DMS153 treated with DMSO at 0.1 percent for 48 hours (cell line): ENCODE results near the gene CDH9.

Source experiments
- DNase-seq: peaks from one replicate; lab custom pipeline; 2025; ENCODE audit not compliant: unreplicated experiment; lab: John Stamatoyannopoulos, UW

Gene CDH9

GRCh38 chr5:27038476-27038875, at the start of gene CDH9:
Gene CDH9, minus strand, starts transcription at chr5:27038586. Its CDS starts 50,253 bp downstream, at chr5:26988333.
- no peak for DNase-seq

- no peak for DNase-seq
Observed at GRCh38 chr5:27087747-27088146, 49.4 kb upstream of the CDH9 start.

GRCh38 chr5:27083449-27084415, 45.3 kb upstream of the CDH9 start:
- DNase-seq, result no peak

GRCh38 chr5:27080147-27080546, 41.8 kb upstream of the CDH9 start:
- no peak for DNase-seq

GRCh38 chr5:27062451-27062850, 24.1 kb upstream of the CDH9 start:
- DNase-seq, result no peak

- DNase-seq, result no peak
Observed at GRCh38 chr5:27048510-27048909, 10.1 kb upstream of the CDH9 start.

GRCh38 chr5:27041372-27041771, 3.0 kb upstream of the CDH9 start:
- no peak for DNase-seq

GRCh38 chr5:27034565-27034964, 3.8 kb downstream of the CDH9 start:
- no peak for DNase-seq

GRCh38 chr5:27026801-27027200, 11.6 kb downstream of the CDH9 start:
- no peak for DNase-seq

- DNase-seq, result no peak
Observed at GRCh38 chr5:27026063-27026462, 12.3 kb downstream of the CDH9 start.

GRCh38 chr5:27021471-27021870, 16.9 kb downstream of the CDH9 start:
- no peak for DNase-seq

GRCh38 chr5:27020973-27021372, 17.4 kb downstream of the CDH9 start:
- DNase-seq, result peak; percentile 22

- DNase-seq, result peak; percentile 25
Observed at GRCh38 chr5:27015758-27016157, 22.6 kb downstream of the CDH9 start.

GRCh38 chr5:27011274-27011673, 27.1 kb downstream of the CDH9 start:
- no peak for DNase-seq

GRCh38 chr5:27010646-27011045, 27.7 kb downstream of the CDH9 start:
- no peak for DNase-seq

- DNase-seq, result no peak
Observed at GRCh38 chr5:27009540-27009915, 28.9 kb downstream of the CDH9 start.

GRCh38 chr5:27008604-27009539, 29.5 kb downstream of the CDH9 start:
- no peak for DNase-seq

- no peak for DNase-seq
Observed at GRCh38 chr5:27007121-27007520, 31.3 kb downstream of the CDH9 start.

GRCh38 chr5:26986985-26987384, 51.4 kb downstream of the CDH9 start:
- DNase-seq, result no peak

- DNase-seq, result no peak
Observed at GRCh38 chr5:26981750-26982149, 56.6 kb downstream of the CDH9 start.

- DNase-seq, result no peak
Observed at GRCh38 chr5:26959290-26959689, 79.1 kb downstream of the CDH9 start.

- no peak for DNase-seq
Observed at GRCh38 chr5:26955161-26955560, 83.2 kb downstream of the CDH9 start.
